Sciatic nerve (tissue), 2 donors: Measurements from ENCODE around the gene MINK1. TPM values are rescaled to one million over a fixed set of nuclear protein-coding genes. Genes with fewer than 3 reads are reported as not detected.
A peak's percentile ranks its signal among the peaks of the same experiment; 100 is the strongest.
"Not testable (repeated sequence)": the region's sequence is repeated elsewhere in the genome, so short reads cannot be mapped to it uniquely, and the experiment has no call there.

Experiments used
- ATAC-seq: fragments of 200-7000 bp; cut with Tn5 transposase; one replicate; pipeline ENCODE4 v1.9.1; 2020; ENCODE audit warnings: mild to moderate bottlenecking, moderate library complexity
- DNase-seq: peaks from one replicate; pipeline ENCODE4 v3.0.0-alpha.2; 2020; ENCODE audit warnings: low spot score
- intact Hi-C: fragments of 100-400 bp; cut with DNase I; formaldehyde crosslinking; loops from one replicate; pipeline ENCODE4 v1.14.2; 2022
- total RNA-seq: library from RNA; stranded (reverse); fragmentation: NEBNext Ultra II Directional; extraction: Animal tissue kit (Norgen Biotek cat#: 25700); gene quantifications from one replicate; pipeline ENCODE4 v1.2.1, GENCODE V29; 2021
- donor health status: DM: no; HTN: no; CAD: no.
- donor health status: DM: no; HTN: no; CAD: no.

The MINK1 gene
- total RNA-seq, 1 donor from 2014 or later: 95.0 TPM

GRCh38 chr17:4807605-4808377, 25.3 kb upstream of the MINK1 start:
- intact Hi-C loops: no loop called here
- DNase-seq (peak; percentile 64), ATAC-seq (peak; percentile 21)

GRCh38 chr17:4808378-4808767, 24.8 kb upstream of the MINK1 start:
- DNase-seq (peak; percentile 70), ATAC-seq (peak; percentile 20)
- intact Hi-C loops: no loop called here

- no peak for DNase-seq
- no peak for ATAC-seq
- intact Hi-C loops: no loop called here
These were observed 22.3 kb upstream of the MINK1 start for GRCh38 chr17:4810696-4811290.

GRCh38 chr17:4811471-4811870, 21.7 kb upstream of the MINK1 start:
- ATAC-seq (no peak), DNase-seq (no peak)
- intact Hi-C loops: no loop called here

GRCh38 chr17:4812690-4813089, 20.4 kb upstream of the MINK1 start:
- ATAC-seq: no peak
- DNase-seq: no peak
- intact Hi-C loops: no loop called here

- ATAC-seq: no peak
- no peak for DNase-seq
- intact Hi-C loops: no loop called here
These were observed 18.0 kb upstream of the MINK1 start for GRCh38 chr17:4815043-4815675.

GRCh38 chr17:4816826-4817225, 16.3 kb upstream of the MINK1 start:
- intact Hi-C loops: no loop called here
- no peak for DNase-seq
- ATAC-seq: no peak

GRCh38 chr17:4818276-4818675, 14.9 kb upstream of the MINK1 start:
- intact Hi-C loops: no loop called here
- ATAC-seq (no peak), DNase-seq (no peak)

- intact Hi-C loops: no loop called here
- ATAC-seq: no peak
- no peak for DNase-seq
These were observed 10.3 kb upstream of the MINK1 start for GRCh38 chr17:4822835-4823234.

GRCh38 chr17:4823373-4824089, 9.6 kb upstream of the MINK1 start:
- ATAC-seq (no peak), DNase-seq (no peak)
- intact Hi-C loops: no loop called here

GRCh38 chr17:4827399-4827798, 5.7 kb upstream of the MINK1 start:
- ATAC-seq (no peak), DNase-seq (no peak)
- intact Hi-C loops: no loop called here

- DNase-seq, intact Hi-C loops: not testable (repeated sequence)
- peak; percentile 3 for ATAC-seq
These were observed 337 bp upstream of the MINK1 start for GRCh38 chr17:4832829-4833177.

- ATAC-seq (peak; percentile 46), DNase-seq (no peak)
- intact Hi-C loops: no loop called here
These were observed 971 bp downstream of the MINK1 start for GRCh38 chr17:4833941-4834680.

- no peak for DNase-seq
- no peak for ATAC-seq
- intact Hi-C loops: no loop called here
These were observed 1.5 kb downstream of the MINK1 start for GRCh38 chr17:4834681-4835020.

GRCh38 chr17:4836221-4836620, 3.1 kb downstream of the MINK1 start:
- DNase-seq (no peak), ATAC-seq (no peak)
- intact Hi-C loops: no loop called here

- DNase-seq (no peak), ATAC-seq (no peak)
- intact Hi-C loops: no loop called here
These were observed 4.5 kb downstream of the MINK1 start for GRCh38 chr17:4837471-4838308.

- intact Hi-C loops: no loop called here
- DNase-seq (no peak), ATAC-seq (no peak)
These were observed 5.2 kb downstream of the MINK1 start for GRCh38 chr17:4838309-4838785.

- intact Hi-C loops: no loop called here
- DNase-seq (no peak), ATAC-seq (no peak)
These were observed 6.1 kb downstream of the MINK1 start for GRCh38 chr17:4839221-4839620.
